HG02852 (cell line): ENCODE data around the gene RCN1.

Experiments used
- ATAC-seq: cut with Tn5 transposase; IDR thresholded peaks from one replicate; pipeline ENCODE4 v1.9.1; 2021; ENCODE audit warnings: mild to moderate bottlenecking, moderate library complexity; ENCODE audit not compliant: unreplicated experiment

The RCN1 gene

DNA sequence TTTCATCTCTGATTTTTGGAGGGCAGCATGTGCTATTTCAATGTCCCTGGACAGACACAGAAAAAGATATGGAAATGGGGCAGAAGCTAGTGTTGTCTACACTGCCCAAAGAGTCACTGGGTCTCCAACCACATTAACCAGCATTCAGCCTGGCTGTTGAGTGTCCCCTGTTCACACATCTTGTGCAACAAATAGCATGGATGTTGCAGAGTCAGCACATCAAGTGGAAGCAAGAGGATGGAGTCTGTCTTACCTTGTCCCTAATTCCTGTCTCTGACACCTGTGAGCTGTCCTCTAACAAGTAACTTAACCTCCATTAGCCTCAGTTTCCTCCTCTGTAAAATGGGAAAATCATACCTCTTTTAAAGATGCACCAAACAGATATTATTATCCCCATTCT, 60.2 kb downstream of the RCN1 start:
- ATAC-seq: no peak

DNA sequence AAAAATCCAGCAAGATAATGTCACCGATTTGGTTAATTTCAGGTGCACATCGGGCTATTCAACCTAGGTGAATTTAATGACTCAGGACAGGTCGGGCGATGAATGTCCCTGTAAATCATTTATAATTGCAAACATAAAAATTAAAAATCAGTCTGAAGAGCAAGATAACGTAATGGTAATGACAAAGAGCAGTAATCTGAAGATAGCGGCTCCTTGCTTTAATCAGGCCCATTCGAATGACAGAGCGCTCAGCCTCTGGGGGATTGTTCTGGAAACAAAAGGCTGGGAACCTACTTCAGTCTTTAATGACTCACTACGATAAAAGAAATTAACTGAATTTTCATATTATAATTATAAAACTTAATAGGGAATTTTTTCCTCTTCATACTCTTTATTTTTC, 61.3 kb downstream of the RCN1 start:
- ATAC-seq: no peak

DNA sequence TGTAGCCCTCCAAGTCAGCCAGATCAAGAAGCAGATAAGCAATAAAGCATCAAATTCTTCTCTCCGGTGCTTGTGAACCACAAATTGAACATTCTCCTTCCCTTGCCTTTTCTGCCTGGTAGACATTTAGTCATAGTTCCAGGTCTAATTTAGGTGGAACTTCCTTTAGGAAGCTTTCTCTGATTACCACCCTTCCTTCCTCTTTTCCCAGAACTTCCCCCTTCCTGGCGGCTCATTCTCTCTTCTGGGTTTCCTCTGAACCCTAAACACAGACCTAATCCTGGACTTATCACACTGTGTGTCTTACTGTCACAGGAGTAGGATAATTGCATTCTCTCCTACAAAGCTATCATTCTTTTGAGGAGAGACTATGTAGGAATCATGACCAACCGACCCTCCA, 61.9 kb downstream of the RCN1 start:
- no peak for ATAC-seq

DNA sequence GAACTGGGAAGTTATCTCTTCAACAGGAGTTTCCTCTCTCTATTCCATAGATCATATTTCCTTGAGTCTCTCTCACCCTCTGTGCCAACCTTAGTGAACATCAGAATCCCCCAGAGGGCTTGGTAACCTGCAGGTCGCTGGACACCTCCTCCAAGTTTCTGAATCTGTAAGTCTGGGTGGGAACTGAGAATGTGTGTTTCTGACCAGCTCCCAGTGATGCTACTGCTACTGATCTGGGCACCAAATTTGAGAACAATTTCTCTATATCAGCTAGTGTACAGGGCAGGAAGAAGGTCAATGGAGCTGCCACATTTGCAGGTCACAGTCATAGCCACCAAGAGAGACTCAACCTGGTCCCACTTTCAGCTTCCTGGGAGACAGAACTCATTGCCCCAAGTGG, 62.9 kb downstream of the RCN1 start:
- peak; percentile 47 for ATAC-seq

DNA sequence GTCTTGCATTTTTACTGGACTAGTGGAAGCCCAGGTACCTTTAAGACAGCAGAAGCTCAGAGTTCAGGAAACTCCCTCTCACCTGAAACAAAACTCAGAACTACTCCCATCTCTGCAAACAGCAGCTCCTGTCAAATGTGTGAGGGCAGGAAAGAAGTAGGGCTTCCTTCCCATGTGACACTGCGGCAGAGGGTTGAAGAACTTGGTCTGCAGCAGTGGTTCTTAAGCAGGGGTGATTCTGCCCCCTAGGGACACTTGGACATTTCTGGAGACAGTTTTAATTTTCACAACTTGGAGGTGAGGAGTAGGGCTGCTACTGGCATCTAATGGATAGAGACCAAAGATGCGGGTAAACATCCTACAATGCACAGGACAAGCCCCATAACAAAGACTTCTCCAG, 63.4 kb downstream of the RCN1 start:
- peak; percentile 46 for ATAC-seq
